Measurements from ENCODE around the gene HMCN1.

DNA sequence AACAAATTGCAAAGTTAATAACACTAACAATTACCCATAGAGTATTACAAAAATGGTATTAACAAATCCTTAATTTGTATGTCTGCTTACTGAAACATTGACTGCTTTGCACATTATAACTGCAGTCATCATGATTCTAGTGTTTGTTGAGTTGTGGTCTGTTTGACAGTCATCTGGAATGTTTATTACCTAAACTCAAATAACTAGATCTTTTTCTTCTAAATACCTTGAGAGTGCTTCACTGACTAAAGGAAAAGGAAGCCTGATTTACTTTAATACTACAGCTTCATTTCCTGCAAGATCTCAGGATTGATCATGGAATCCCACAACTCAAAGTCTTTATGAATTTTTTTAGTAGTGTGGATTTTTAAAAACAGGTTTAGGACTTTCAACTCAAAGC, 70.0 kb downstream of the HMCN1 start:
- TF ChIP-seq POLR2A (IDR thresholded peaks at IDR 0.05; ENCODE audit: low read length) (no peak), GATA1 (IDR thresholded peaks at IDR 0.05; ENCODE audit: low read depth, low read length) (no peak)
